DOHH2 (cell line): ENCODE results near the gene TARS1.

Experiments
- CTCF ChIP-seq: fragments of 200-600 bp; sonication (generic); IDR thresholded peaks from one replicate; pipeline ENCODE4 v1.5.1; 2014; ENCODE audit warnings: antibody characterized with exemption, mild to moderate bottlenecking, low read depth, low read length; ENCODE audit not compliant: poor library complexity, severe bottlenecking
- EZH2phosphoT487 ChIP-seq: fragments of 200-600 bp; sonication (generic); IDR thresholded peaks from 2 replicates; pipeline ENCODE4 v1.6.1; 2017; ENCODE audit warnings: borderline replicate concordance, mild to moderate bottlenecking, antibody characterized with exemption, low read length, moderate library complexity, mixed read lengths

GRCh38 chr5:33457126-33457525, 16.4 kb downstream of the TARS1 start:
- TF ChIP-seq CTCF (no peak), EZH2phosphoT487 (no peak)
